ENCODE results near the gene ERCC1. TPM values are rescaled to one million over a fixed set of nuclear protein-coding genes. Genes with fewer than 3 reads are reported as not detected.

The ERCC1 gene
- total and polyA plus RNA-seq, 2 of the 13 experiments (the other 11 are each of a cell fraction or from before 2014, with no cell fraction given), result 40.0 to 66.4 TPM

DNA sequence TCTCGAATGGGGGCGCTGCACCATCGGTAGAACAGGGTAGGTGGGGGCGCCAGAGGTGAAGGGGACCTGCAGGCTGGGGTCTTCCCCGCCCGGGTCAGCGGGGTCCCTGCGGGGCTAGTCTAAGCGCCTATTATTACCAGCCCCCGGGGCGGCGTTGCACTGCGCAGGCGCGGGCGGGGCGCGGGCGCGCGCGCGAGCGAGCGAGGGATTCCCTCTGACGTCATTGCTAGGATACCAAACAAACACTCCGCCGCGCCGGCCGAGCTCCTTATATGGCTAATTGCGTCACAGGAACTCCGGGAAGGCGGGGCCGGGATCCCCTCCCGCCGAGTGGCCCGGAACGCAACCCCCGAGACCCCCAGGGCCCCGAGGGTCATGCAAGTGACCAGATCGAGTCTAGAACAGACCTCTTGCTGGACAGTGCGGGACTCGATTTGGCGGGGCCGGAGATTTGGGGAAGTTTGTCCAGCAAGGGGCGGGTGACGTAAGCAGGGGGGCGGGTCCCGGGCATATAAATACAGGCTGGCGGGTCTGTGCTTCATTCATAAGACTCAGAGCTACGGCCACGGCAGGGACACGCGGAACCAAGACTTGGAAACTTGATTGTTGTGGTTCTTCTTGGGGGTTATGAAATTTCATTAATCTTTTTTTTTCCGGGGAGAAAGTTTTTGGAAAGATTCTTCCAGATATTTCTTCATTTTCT lies 43.9 kb upstream of the ERCC1 start, which contains the start of gene FOSB (continued):
- TF ChIP-seq ZSCAN22 (CRISPR knock-in tag; IDR thresholded peaks at IDR 0.05), result no peak
- TF ChIP-seq MED8 (CRISPR knock-in tag; IDR thresholded peaks at IDR 0.05; ENCODE audit: insufficient replicate concordance), result no peak
- TF ChIP-seq, protein P1, sequence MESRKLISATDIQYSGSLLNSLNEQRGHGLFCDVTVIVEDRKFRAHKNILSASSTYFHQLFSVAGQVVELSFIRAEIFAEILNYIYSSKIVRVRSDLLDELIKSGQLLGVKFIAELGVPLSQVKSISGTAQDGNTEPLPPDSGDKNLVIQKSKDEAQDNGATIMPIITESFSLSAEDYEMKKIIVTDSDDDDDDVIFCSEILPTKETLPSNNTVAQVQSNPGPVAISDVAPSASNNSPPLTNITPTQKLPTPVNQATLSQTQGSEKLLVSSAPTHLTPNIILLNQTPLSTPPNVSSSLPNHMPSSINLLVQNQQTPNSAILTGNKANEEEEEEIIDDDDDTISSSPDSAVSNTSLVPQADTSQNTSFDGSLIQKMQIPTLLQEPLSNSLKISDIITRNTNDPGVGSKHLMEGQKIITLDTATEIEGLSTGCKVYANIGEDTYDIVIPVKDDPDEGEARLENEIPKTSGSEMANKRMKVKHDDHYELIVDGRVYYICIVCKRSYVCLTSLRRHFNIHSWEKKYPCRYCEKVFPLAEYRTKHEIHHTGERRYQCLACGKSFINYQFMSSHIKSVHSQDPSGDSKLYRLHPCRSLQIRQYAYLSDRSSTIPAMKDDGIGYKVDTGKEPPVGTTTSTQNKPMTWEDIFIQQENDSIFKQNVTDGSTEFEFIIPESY (CRISPR knock-in tag; IDR thresholded peaks at IDR 0.05), result 0 out of 2 replicates have a peak, but pooled peaks have one; percentile 10
- no peak for TF ChIP-seq SIX1 (CRISPR knock-in tag; IDR thresholded peaks at IDR 0.05; ENCODE audit: borderline replicate concordance)
- TF ChIP-seq ZNF674 (CRISPR knock-in tag; IDR thresholded peaks at IDR 0.05; ENCODE audit: low read depth), result no peak
- TF ChIP-seq TAF15 (IDR thresholded peaks at IDR 0.05; ENCODE audit: low read depth, low read length, poor library complexity, severe bottlenecking), result peak; percentile 30
- no peak for TF ChIP-seq ZNF225 (CRISPR knock-in tag; IDR thresholded peaks at IDR 0.05)
- TF ChIP-seq, protein P2, sequence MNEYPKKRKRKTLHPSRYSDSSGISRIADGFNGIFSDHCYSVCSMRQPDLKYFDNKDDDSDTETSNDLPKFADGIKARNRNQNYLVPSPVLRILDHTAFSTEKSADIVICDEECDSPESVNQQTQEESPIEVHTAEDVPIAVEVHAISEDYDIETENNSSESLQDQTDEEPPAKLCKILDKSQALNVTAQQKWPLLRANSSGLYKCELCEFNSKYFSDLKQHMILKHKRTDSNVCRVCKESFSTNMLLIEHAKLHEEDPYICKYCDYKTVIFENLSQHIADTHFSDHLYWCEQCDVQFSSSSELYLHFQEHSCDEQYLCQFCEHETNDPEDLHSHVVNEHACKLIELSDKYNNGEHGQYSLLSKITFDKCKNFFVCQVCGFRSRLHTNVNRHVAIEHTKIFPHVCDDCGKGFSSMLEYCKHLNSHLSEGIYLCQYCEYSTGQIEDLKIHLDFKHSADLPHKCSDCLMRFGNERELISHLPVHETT (CRISPR knock-in tag; conservative IDR thresholded peaks at IDR 0.05), result no peak
- no peak for TF ChIP-seq HNRNPL (IDR thresholded peaks at IDR 0.05; ENCODE audit: low read depth, low read length)
- TF ChIP-seq NAIF1 (CRISPR knock-in tag; IDR thresholded peaks at IDR 0.05; ENCODE audit: borderline replicate concordance), result no peak
- TF ChIP-seq CBX1 (IDR thresholded peaks at IDR 0.05; ENCODE audit: low read depth), result no peak
- no peak for TF ChIP-seq ZNF281 (CRISPR knock-in tag; IDR thresholded peaks at IDR 0.05; ENCODE audit: borderline replicate concordance)
- TF ChIP-seq CEBPB (IDR thresholded peaks at IDR 0.05; ENCODE audit: borderline replicate concordance, low read depth, low read length), result peak; percentile 89
- no peak for TF ChIP-seq TRIM24 (CRISPR knock-in tag; IDR thresholded peaks at IDR 0.05)
- TF ChIP-seq POLR2G (IDR thresholded peaks at IDR 0.05; ENCODE audit: low read depth, low read length), result peak; percentile 86
- TF ChIP-seq, protein P3, sequence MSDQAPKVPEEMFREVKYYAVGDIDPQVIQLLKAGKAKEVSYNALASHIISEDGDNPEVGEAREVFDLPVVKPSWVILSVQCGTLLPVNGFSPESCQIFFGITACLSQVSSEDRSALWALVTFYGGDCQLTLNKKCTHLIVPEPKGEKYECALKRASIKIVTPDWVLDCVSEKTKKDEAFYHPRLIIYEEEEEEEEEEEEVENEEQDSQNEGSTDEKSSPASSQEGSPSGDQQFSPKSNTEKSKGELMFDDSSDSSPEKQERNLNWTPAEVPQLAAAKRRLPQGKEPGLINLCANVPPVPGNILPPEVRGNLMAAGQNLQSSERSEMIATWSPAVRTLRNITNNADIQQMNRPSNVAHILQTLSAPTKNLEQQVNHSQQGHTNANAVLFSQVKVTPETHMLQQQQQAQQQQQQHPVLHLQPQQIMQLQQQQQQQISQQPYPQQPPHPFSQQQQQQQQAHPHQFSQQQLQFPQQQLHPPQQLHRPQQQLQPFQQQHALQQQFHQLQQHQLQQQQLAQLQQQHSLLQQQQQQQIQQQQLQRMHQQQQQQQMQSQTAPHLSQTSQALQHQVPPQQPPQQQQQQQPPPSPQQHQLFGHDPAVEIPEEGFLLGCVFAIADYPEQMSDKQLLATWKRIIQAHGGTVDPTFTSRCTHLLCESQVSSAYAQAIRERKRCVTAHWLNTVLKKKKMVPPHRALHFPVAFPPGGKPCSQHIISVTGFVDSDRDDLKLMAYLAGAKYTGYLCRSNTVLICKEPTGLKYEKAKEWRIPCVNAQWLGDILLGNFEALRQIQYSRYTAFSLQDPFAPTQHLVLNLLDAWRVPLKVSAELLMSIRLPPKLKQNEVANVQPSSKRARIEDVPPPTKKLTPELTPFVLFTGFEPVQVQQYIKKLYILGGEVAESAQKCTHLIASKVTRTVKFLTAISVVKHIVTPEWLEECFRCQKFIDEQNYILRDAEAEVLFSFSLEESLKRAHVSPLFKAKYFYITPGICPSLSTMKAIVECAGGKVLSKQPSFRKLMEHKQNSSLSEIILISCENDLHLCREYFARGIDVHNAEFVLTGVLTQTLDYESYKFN (CRISPR knock-in tag; conservative IDR thresholded peaks at IDR 0.05), result peak; percentile 21; the same call in 1 of the 2 replicates
- TF ChIP-seq ZNF180 (CRISPR knock-in tag; IDR thresholded peaks at IDR 0.05; ENCODE audit: borderline replicate concordance, low read depth), result no peak
- TF ChIP-seq JARID2 (CRISPR knock-in tag; IDR thresholded peaks at IDR 0.05; ENCODE audit: insufficient replicate concordance), result no peak
- TF ChIP-seq KDM3A (CRISPR knock-in tag; IDR thresholded peaks at IDR 0.05; ENCODE audit: low read depth), result no peak
- TF ChIP-seq ZNF333 (CRISPR knock-in tag; IDR thresholded peaks at IDR 0.05; ENCODE audit: borderline replicate concordance), result peak; percentile 77; the same call in 1 of the 2 replicates
